ENCODE data around the gene AMMECR1L. TPM values are rescaled to one million over a fixed set of nuclear protein-coding genes. Genes with fewer than 3 reads are reported as not detected.

AMMECR1L gene
- total RNA-seq, 4 donors from 2014 or later = 6.6 to 18.3 (median 12.9) TPM

Small RNAs within 50 kb of the gene (small RNA-seq; reads per million reads assigned to genes)
- gene AC012306.1 = 0 reads per million in 4 donors
- 0 reads per million in 4 donors for gene RF00017
- gene RF00019 = 0 reads per million in 4 donors
- 0 reads per million in 4 donors for gene RNU6-395P

Other genes starting within 250 kb of the AMMECR1L start
- gene GPR17, start 239.8 kb downstream of the AMMECR1L start, total RNA-seq = under 1 TPM in 1 of 4 donors, not detected in 3; 0.14 TPM
- gene LIMS2, start 210.4 kb downstream of the AMMECR1L start, total RNA-seq = 100 to 1,000 TPM in 2 of 4 donors, 10 to 100 TPM in 2; 34.5 to 198 (median 91.3) TPM
- 10 to 100 TPM in 1 of 4 donors, 1 to 10 TPM in 3; 6.8 to 13.7 (median 8.3) TPM for gene SFT2D3, start 184.5 kb downstream of the AMMECR1L start, total RNA-seq
- 10 to 100 TPM; 35.2 to 48.0 (median 36.6) TPM for gene WDR33, start 74.8 kb downstream of the AMMECR1L start, total RNA-seq
- 10 to 100 TPM in 3 of 4 donors, 1 to 10 TPM in 1; 7.6 to 21.9 (median 11.6) TPM for gene POLR2D, start 27.8 kb downstream of the AMMECR1L start, total RNA-seq
- 10 to 100 TPM in 3 of 4 donors, 1 to 10 TPM in 1; 2.6 to 23.9 (median 13.0) TPM for gene SAP130, start 142.1 kb upstream of the AMMECR1L start, total RNA-seq
- 10 to 100 TPM; 38.8 to 57.2 (median 52.2) TPM for gene UGGT1, start 205.2 kb upstream of the AMMECR1L start, total RNA-seq